SU-DHL-6 (cell line): ENCODE data around the gene CCDC136.

Source experiments
- H2AFZ ChIP-seq: fragments of 200-600 bp; sonication (generic); 2 replicates; pipeline ENCODE4 v1.6.1; 2014; ENCODE audit warnings: low read depth, mild to moderate bottlenecking, moderate library complexity, mixed read lengths, antibody characterized with exemption, low read length; ENCODE audit not compliant: severe bottlenecking
- H3F3A ChIP-seq: fragments of 200-600 bp; shearing (Covaris generic); 2 replicates; pipeline ENCODE4 v1.6.0; 2016; ENCODE audit warnings: antibody characterized with exemption, mild to moderate bottlenecking; ENCODE audit not compliant: insufficient read depth
- H3K27ac ChIP-seq: fragments of 200-600 bp; sonication (generic); 2 replicates; pipeline ENCODE4 v1.5.1; 2016; ENCODE audit warnings: low read depth, mild to moderate bottlenecking, low read length, moderate library complexity, mixed read lengths
- H3K27me3 ChIP-seq: fragments of 200-600 bp; sonication (generic), shearing (Covaris generic); 2 replicates; pipeline ENCODE4 v1.6.0; 2014; ENCODE audit warnings: mild to moderate bottlenecking, low read length
- H3K36me3 ChIP-seq: fragments of 200-600 bp; sonication (generic); 2 replicates; pipeline ENCODE4 v1.6.1; 2014; ENCODE audit warnings: mild to moderate bottlenecking, low read length, mixed read lengths
- H3K4me2 ChIP-seq: fragments of 300-600, 200-600 bp; shearing (Covaris generic), sonication (generic); 2 replicates; pipeline ENCODE4 v1.6.0; 2014; ENCODE audit warnings: low read length, low read depth, mild to moderate bottlenecking; ENCODE audit not compliant: poor library complexity, severe bottlenecking
- H3K4me3 ChIP-seq: fragments of 200-600 bp; sonication (generic); 2 replicates; pipeline ENCODE4 v1.5.1; 2014; ENCODE audit warnings: antibody characterized with exemption, low read length, mild to moderate bottlenecking, mixed read lengths; ENCODE audit not compliant: insufficient read depth, poor library complexity, severe bottlenecking
- H3K79me2 ChIP-seq: fragments of 200-600 bp; sonication (generic); 2 replicates; pipeline ENCODE4 v1.6.1; 2014; ENCODE audit warnings: mild to moderate bottlenecking, low read length, moderate library complexity; ENCODE audit not compliant: insufficient read depth
- H3K9ac ChIP-seq: fragments of 200-600 bp; sonication (generic); 2 replicates; pipeline ENCODE4 v1.7.0; 2014; ENCODE audit warnings: mild to moderate bottlenecking, low read length
- H3K9me2 ChIP-seq: fragments of 200-600 bp; sonication (generic); replicated peaks from 2 replicates; pipeline ENCODE4 v1.6.1; 2014; ENCODE audit warnings: low read length; ENCODE audit not compliant: insufficient read depth
- H3K9me3 ChIP-seq: fragments of 200-600 bp; sonication (generic); 2 replicates; pipeline ENCODE4 v1.6.1; 2014; ENCODE audit warnings: low read length, mixed read lengths; ENCODE audit not compliant: insufficient read depth
- H4K20me1 ChIP-seq: fragments of 200-600 bp; sonication (generic); 2 replicates; pipeline ENCODE4 v1.6.1; 2014; ENCODE audit warnings: low read depth, mild to moderate bottlenecking, antibody characterized with exemption, low read length, moderate library complexity, mixed read lengths
- CTCF ChIP-seq: fragments of 200-600 bp; sonication (generic); IDR thresholded peaks from one replicate; pipeline ENCODE4 v1.5.1; 2017; ENCODE audit warnings: antibody characterized with exemption, mild to moderate bottlenecking, low read length, moderate library complexity; ENCODE audit not compliant: insufficient read depth, poor library complexity, severe bottlenecking
- EZH2phosphoT487 ChIP-seq: fragments of 200-600 bp; sonication (generic), shearing (Covaris generic); conservative IDR thresholded peaks from 2 replicates; pipeline ENCODE4 v1.6.1; 2018; ENCODE audit warnings: mild to moderate bottlenecking, antibody characterized with exemption, low read length, moderate library complexity, mixed read lengths

CCDC136 gene

DNA sequence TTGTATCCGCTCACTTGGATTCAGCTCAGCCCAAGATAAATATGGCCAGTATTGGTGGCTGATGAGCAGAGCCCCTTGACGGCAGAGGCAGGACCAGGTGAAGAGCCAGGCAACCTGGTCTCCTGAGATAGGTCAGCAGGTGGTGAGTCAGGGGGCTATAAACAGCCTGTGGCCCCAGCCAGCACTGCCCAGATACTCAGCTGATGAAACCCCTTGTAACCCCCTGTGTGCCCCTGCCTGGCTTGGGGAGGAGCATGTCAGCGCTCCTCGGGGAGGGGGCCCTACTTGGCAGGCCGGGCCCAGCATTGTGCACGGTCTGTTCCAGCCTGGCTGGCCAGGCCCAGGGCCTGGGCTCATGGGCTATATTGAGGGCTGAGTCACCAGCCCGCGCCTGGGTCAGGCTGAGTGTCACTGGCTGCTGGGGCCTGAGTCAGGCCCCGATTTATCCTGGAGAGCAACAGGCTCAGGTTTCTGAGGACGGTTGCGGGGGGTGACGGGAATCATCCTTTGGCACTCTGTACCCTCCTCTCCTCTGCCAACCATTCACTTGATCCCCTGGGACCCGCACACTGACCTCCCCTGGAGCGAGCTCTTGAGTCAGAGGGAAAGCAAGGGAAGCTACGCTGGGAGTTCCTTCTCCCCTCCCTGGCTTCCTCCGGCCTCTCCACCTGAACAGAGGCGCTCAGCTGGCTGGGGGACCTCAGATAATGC lies 35.6 kb downstream of the CCDC136 start:
- Histone ChIP-seq H3K79me2 (no peaks in the 10 kb centered on the region), H2AFZ (no peak overlapping the region), H3F3A (no peaks in the 10 kb centered on the region), H3K9me2 (no peaks in the 10 kb centered on the region), H3K4me2 (no peak overlapping the region), H3K9ac (no peak overlapping the region), H3K9me3 (no peaks in the 10 kb centered on the region), H4K20me1 (no peaks in the 10 kb centered on the region), H3K27me3 (no peaks in the 10 kb centered on the region), H3K4me3 (no peak overlapping the region), H3K27ac (no peak overlapping the region), H3K36me3 (no peaks in the 10 kb centered on the region)
- no peak for TF ChIP-seq CTCF
- no peak for TF ChIP-seq EZH2phosphoT487

DNA sequence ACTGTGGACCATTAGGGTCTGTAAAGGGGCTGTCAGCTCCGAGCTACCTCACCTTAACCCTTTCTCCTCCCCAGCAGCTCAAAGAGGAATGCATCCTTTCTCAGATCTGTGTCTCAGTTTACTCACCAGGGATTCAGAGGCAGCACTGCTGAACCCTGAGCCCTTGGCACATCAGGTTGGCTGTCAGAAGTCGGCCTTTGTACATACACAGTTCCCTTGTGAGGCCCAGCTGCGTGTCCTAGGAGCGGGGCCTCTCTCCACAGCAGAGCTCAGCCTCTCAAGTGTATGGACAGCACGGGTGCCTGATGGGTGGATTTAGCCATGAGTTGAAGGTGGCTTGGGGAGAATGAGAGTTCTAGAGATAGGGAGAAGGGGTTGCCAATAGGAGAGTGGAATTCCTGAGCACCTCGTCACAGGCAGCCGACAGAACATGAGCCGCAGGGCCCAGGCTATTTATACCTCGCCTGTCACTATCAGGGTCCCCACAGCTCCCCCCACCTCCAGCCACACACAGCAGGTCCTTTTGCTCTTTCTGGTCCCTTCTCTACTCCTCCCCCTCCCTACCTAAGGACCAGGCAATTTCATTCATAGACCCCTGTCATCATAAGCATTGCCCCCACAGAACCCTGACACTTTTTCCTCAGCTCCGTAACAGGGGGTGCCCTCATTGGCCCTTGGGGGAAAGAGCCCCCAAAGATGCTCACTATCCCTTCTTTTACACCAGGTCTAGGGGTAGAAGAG lies 36.4 kb downstream of the CCDC136 start:
- no peak overlapping the region for H3K27ac ChIP-seq
- no peaks in the 10 kb centered on the region for H3K27me3 ChIP-seq
- no peaks in the 10 kb centered on the region for H3K79me2 ChIP-seq
- no peak overlapping the region for H2AFZ ChIP-seq
- TF ChIP-seq EZH2phosphoT487 (no peak), CTCF (no peak)
- no peaks in the 10 kb centered on the region for H3K36me3 ChIP-seq
- no peak overlapping the region for H3K4me2 ChIP-seq
- no peaks in the 10 kb centered on the region for H3F3A ChIP-seq
- no peaks in the 10 kb centered on the region for H3K9me3 ChIP-seq
- H4K20me1 ChIP-seq, result no peaks in the 10 kb centered on the region
- H3K9ac ChIP-seq, result no peak overlapping the region
- H3K4me3 ChIP-seq, result no peak overlapping the region
- H3K9me2 ChIP-seq, result no peaks in the 10 kb centered on the region

DNA sequence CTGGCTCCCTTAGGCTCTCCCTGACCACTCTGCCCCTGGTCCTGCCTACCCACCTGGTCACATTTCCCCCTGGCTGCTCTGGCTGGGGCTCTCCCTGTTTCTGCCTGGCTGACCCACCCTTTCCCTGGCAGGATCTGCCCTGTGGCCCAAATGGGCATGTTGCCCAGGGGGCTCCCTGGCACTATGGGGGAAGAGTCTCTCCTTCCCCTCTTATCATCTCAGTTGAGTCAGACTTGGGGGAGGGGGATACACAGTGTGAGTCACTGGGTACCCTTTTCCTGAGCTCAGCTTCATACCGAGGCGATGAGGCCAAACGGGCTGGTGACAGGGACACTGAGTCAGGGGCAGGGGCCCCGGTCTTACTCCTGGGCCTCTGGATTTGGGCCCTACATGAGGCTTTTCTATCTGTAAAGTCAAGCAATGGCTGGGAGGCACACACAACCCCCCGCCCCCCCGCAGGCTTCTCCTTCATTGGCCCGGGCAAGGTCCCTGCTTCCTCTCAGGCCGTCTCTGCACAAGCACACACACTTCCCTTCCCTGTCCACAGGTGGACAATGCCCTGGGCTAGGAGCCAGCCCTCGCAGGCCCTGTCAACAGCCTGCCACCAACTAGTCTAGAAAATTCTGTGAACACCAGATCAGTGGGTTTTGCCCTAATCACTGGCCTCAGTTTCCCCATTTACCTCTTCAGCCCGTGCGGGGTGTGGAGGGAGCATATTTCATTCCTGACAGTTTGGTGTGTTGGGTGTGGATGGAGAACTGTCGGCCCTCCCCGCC lies 37.8 kb downstream of the CCDC136 start:
- no peaks in the 10 kb centered on the region for H3K79me2 ChIP-seq
- no peak overlapping the region for H3K27ac ChIP-seq
- no peak overlapping the region for H3K4me2 ChIP-seq
- no peaks in the 10 kb centered on the region for H3K9me3 ChIP-seq
- H3K9me2 ChIP-seq, result no peaks in the 10 kb centered on the region
- TF ChIP-seq EZH2phosphoT487 (no peak), CTCF (no peak)
- no peak overlapping the region for H3K4me3 ChIP-seq
- no peak overlapping the region for H3K9ac ChIP-seq
- no peaks in the 10 kb centered on the region for H4K20me1 ChIP-seq
- no peaks in the 10 kb centered on the region for H3K36me3 ChIP-seq
- H3F3A ChIP-seq, result no peaks in the 10 kb centered on the region
- H3K27me3 ChIP-seq, result no peaks in the 10 kb centered on the region
- H2AFZ ChIP-seq, result no peak overlapping the region
